ENCODE data around the gene SIPA1L2.

DNA sequence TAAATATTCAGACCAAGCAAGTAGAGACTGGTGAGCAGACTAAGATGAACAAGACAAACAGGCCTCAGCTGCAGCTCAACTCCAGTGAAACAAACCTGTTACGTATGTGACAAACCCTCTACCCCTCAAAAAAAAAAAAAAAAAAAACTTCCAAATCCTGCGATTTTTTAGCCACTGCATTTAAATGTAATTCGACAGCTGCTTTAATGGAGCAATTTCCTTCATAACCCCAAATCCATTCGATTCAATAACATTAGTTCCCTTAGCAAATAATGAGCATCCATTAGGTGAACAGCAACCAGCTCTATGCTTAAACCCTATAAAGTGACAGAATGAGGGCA is 31.1 kb downstream of the SIPA1L2 start:
- no peak for TF ChIP-seq POLR2AphosphoS5 (IDR thresholded peaks at IDR 0.05; ENCODE audit: low read depth, low read length)
- no peak for TF ChIP-seq POLR2A (IDR thresholded peaks at IDR 0.05; ENCODE audit: low read depth, low read length)
- no peak for TF ChIP-seq TAF1 (IDR thresholded peaks at IDR 0.05; ENCODE audit: low read depth, low read length)
- TF ChIP-seq SPI1 (IDR thresholded peaks at IDR 0.05; ENCODE audit: low read depth, low read length), result no peak
- no peak for TF ChIP-seq PAX5 (IDR thresholded peaks at IDR 0.05; ENCODE audit: insufficient read depth, low read length, severe bottlenecking)

All from GM12891 (cell line).